GM18873 (cell line): ENCODE measurements around the gene CHCT1.
"Not testable (repeated sequence)": the region's sequence is repeated elsewhere in the genome, so short reads cannot be mapped to it uniquely, and the experiment has no call there.

Experiments
- ATAC-seq: cut with Tn5 transposase; IDR thresholded peaks from one replicate; pipeline ENCODE4 v1.9.1; 2021; ENCODE audit warnings: mild to moderate bottlenecking, moderate library complexity, moderate number of reproducible peaks; ENCODE audit not compliant: unreplicated experiment, low FRiP score

The CHCT1 gene

DNA sequence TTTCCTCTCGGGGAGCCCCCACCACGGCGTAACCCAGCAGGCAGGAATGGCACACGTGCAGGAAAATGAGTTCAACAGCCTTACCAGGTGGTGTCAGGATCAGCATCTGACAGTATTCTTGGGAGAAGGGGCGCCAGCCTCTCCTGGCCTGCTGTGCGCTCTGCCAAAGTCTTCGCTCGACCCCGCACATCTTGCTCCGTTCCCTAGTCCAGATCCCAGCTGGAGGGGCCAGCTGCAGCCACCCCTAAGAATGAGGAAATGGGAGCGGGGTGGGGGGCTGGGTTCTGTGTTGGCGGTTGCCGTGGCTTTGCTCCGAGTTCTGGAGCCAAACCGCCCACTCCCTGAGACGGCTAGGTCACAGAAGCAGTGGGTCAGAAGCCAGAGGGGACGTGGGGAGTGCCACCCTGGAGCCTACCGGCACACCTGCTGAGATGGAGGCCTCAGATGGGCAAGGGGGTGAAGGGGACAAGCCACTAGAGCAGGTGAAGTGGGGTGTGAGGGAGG is at the start of gene CHCT1:
CHCT1 (plus strand) TSS at position 328 of the 504 bp plus-strand sequence; CDS start at position 432, 104 bp downstream.
- ATAC-seq: no peak

DNA sequence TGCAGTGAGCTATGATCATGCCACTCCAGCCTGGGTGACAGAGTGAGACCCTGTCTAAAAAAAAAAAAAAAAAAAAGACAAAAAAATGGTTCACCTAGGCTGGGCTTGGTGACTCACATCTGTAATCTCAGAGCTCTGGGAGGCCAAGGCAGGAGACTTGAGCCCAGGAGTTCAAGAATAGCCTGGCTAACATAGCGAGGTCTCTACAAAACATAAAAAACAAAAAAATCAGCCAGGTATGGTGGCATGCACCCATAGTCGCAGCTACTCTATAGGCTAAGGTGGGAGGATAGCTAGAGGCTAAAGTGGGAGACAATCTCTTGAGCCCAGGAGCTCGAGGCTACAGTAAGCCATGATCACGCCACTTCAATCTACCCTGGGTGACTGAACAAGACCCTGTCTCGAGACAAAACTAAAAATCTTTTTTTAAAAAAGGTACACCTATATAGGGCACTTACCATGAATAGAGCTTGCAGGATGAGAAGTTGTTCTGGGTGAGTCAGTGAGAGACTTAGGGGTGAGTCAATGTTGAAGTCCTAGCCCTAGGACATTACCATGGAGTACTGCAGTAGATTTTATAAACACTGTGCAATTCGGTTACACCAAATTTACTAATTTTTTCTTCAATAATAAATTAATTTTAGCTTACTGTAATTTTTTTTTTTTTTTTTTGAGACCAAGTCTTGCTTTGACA is 49.4 kb upstream of the CHCT1 start:
- ATAC-seq: no peak

DNA sequence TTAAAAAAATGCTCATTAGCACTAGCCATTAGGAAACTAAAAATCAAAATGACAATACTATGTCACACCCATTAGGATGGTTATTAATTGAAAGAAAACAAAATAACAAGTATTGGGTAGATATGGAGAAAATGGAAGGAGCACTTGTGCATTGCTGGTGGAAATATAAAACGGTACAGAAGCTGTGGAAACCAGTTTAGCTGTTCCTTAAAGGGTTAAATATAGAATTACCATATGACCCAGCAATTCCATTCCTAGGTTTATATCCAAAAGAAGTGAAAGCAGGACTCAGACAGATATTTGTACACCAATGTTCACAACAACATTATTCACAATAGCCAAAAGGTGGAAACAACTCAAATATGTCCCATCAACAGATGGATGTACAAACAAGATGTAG is 44.1 kb upstream of the CHCT1 start:
- not testable (repeated sequence) for ATAC-seq

DNA sequence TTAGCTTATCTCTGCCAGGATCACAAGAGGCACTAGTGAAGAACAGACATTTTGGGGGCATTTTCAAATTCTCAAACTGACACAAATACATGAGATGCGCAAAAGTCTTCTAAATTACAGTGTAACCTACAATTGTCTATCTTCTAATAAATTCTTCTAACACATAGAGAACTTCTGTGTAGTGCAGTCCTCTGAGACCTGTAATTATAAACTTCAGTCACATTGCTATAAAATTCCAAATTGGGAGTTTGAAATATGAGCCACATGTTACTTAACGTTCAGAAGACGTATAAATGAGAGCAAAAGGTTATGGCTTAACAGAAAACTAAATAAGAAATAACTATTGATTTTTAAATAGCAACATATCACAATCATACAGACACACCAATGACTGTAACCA is 42.8 kb upstream of the CHCT1 start:
- not testable (repeated sequence) for ATAC-seq

DNA sequence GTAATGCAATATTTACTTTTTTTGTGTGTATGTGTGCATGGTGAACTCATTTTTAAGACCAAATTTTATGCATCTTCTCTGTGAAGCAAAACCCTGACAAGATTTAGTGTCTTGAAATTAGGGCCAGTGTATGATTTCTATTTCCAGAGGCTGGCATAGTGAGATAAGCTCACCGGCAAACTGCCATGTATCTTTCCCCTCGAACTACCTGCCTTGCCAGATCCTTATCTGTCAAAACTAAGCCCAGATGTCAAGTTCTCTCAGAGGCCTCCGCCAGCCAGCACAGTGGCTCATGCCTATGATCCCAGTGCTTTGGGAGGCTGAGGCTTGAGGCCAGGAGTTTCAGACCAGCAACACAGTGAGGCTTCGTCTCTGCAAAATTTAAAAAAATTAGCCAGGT is 40.3 kb upstream of the CHCT1 start:
- ATAC-seq: no peak

DNA sequence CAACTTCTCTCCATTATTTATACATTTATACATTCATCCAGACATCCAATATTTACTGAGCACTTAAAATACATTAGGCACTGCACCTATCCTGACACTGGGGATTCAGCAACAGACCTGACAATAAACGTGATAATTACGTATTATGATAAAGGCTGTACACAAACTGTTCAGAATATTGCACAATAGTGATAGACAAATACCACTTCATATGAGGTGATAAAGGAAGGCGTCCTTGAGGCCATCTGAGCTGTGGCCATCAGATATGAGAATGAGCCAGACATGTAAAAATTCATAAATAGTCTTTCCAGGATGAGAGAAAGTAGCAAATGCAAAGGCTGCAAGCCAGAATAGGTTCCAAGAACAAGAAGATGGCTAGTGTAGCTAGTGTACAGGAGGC is 38.9 kb upstream of the CHCT1 start:
- no peak for ATAC-seq

DNA sequence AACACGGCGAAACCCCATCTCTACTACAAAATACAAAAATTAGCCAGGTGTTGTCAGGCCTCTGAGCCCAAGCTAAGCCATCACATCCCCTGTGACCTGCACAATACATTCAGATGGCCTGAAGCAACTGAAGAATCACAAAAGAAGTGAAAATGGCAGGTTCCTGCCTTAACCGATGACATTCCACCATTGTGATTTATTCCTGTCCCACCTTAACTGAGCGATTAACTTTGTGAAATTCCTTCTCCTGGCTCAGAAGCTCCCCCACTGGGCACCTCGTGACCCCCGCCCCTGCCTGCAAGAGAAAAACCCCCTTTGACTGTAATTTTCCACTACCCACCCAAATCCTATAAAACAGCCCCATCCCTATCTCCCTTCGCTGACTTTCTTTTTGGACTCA is 37.4 kb upstream of the CHCT1 start:
- ATAC-seq: not testable (repeated sequence)

DNA sequence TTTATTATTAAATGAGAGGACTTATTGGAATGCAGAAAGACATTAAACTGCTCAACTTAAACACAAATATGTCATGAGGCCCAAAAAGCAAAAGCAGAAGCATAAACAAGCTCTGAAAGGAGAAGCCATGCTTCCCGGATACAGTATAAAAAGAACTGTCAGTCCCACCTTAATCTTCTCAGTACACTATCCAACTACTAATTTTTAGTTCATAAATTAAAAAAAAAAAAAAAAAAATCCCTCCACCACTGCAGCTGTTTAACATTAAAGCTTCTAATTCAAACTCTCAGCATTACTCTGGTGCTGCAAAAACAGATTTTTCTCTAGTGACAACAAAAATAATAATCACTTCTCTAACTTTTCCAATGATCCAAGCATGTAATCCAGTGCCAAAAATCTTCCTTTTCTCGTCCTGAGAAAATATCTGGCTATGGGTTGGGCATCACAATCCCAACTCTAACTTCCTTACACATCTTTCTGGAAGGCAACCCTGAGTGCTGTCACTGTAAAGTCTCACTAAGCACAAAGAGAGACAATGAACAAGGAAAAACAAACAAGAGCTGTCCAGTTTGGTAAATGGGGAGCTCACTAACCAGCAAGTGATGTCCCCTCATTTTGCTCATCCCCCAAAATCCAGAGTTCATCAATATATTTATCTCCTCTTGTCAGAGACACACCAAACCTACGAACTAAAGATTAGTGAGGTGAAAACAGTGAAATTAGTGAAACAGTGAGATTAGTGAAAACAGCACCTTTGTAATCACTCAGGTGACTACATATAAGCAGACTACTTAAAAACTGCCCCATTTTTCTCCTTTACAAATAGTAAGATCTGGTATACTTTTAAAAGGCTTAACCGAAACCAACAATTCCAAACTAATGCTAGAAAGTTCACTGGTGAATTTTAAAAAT is 35.9 kb upstream of the CHCT1 start:
- ATAC-seq: no peak

DNA sequence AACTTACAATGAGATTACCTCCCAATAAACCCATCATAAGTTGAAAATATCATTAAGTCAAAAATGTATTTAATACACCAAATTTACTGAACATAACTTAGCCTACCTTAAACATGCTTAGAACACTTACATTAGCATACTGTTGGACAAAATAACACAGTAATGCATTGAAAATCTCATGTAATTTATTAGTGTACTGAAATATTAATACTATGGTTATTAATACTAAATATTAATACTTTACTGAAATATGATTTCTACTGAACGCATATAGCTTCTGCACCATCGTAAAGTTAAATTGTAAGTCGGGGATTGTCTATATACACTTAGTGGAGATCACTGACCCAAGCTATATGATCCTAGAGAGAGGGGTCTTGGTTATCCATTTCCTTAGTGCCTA is 34.6 kb upstream of the CHCT1 start:
- ATAC-seq: no peak

DNA sequence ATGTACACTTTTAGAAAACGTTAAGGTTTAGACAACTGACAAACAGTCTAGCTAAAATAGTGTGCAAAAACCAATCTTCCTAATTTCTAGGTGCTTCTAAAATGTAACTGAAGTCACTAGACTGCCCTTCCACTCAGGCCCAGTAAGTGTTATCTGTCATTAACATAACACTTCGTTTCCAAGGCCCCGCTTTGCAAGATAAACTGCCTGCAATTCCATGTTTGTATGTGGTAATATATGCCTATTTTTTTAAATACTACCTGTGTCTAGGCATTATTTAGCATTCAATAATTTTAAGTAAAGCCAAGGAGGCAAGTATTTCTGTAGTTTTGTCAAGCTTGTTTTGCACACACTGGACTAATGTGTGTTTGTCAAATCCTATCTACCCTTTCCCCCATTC is 33.5 kb upstream of the CHCT1 start:
- ATAC-seq: no peak

DNA sequence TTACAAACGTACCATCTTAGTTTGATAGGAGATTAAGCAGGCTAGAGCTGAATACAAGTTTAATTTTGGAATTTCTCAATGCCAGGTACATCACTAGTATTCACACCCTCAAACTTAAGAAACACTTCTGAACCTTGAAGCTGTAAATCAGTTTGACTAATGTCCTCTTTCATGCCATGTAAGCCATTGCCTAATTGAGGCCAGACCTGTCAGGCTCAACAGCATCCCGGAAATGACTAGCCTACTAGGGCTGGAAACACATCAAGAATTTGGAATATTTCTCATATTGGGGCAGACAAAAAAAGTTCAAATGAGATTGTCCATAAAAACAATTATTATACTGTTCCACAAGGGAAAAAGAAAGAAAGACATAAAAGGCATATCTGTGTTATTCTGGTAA is 32.1 kb upstream of the CHCT1 start:
- ATAC-seq: no peak

DNA sequence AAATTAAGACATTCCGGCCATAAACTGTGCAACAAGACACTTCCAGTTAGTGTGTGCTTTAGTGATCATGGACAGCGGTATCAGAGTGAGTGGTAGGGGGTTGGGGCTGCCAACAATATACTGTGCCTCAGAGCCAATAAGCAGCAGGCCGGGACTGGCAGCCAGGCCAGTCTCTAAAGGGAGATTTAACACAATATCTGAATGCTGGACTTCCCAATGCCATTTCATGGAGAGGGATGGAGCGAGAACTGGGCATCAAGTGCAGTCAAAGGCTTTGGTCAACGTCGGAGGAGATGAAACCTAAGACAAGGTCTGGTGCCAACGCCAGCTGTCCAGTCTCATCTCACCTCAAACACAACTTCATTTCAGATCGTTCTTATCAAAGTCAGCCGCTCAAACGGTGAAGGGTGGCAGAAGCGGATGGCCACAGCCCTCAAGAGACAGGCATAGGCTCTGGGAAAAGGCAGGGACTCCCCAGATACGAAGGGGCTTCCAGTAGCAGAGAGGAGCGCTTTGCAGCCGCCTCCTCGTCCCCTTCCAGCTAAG is 31.3 kb upstream of the CHCT1 start:
- ATAC-seq: no peak

DNA sequence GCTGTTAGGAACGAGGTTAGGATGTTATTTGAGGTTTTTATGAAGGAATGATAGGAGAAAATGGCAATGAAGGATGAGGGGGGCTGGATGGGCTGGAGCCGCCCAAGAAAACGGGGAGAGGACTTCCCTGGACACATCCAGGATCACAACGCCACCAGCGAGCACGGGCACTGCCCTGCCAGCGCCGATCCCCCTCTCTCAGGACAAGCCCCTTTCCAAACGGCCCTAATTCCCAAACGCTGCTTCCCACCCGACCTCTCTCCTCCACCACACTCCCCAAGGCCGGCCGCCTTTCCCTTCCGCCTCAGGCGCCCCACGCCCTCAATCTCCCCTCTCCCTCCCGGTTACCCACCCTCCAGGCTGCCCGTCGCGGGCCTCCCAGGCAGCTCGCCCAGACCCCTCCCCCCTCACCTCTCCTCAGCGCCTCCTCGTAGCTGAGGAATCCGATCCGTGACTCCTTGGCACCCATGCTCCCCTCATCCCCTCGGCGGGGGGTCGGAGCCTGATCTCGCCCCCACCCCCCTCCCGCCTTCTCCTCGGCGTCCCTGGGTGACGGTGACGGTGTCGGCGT is 30.7 kb upstream of the CHCT1 start:
- no peak for ATAC-seq

DNA sequence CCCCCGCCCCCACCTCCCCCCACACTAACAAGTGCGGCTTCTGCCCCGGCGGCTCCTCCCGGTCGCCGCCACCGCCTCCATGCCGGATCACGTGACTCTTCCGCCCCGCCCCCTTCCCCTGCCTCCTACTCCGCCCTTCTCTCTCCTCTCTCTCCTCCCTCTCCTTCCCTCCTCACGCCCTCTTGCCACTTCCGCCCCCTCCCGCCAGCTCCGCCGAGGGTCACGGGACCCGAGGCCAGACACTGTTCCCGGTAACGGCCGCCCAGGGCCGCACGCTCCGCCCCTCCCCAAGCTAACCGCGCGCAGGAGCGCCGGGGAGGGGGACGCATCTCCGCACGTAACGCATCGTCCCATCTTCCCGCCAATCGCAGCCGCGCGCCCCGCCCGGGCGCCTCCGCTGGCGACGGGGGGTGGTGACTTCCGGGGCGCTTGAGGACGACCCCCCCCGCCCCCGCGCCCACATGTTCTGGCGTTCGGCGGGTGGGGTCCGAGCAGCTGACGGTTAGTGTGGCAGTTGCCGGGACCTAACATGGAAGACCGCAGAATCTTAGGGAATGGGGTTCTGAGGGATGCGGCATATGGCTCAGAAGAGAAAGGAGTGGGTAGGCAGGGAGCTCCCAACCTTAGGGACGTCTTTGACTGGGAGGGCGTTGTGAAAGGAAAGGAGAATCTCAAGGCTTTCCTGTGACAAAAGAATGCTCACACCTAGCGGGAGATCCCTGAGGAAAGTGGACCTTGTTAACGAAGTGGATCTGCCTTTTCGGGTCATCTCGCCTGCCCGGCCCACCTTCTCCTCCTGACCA is 30.0 kb upstream of the CHCT1 start, which contains the start of gene USP32:
USP32 (minus strand) TSS at position 92 of the 803 bp plus-strand sequence. CDS start 194 bp downstream, outside the sequence.
- peak; percentile 75 for ATAC-seq

DNA sequence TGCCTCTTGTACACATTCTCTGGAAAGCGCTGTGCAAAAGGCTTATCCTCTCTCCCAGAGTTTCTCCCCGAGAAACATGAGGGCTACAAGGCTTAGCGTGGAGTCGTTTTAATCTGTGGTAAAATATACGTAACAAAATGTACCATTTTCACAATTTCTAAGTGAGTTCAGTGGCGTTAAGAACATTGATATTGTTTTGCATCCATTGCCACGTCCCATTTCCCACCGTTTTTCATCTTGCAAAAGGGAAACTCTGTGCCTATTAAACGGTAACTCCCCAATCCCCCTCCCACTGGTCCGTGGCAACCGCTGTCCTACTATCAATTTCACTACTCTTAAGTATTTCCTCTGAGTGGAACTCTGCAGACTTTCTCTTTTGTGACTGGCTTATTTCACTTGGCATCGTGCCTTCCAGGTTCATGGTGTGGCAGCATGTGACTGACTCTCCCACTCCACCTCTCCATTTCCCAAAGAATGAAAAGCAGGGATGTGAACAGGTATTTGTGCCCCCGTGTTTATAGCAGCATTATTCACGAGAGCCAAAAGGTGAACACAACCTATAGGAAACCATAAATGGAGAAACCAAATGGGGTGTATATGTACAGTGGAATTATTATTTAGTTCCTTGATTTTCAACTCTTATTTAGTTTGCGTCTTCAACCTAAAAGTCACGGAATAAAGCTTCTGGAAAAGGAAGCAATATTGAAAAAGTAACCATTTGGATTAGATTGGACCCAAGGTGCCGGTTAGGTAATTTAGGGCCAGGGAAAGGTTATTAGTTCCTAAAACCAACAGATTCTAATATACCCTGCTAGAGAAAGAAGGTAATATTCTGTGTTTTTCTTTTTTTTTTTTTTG is 29.2 kb upstream of the CHCT1 start:
- no peak for ATAC-seq

DNA sequence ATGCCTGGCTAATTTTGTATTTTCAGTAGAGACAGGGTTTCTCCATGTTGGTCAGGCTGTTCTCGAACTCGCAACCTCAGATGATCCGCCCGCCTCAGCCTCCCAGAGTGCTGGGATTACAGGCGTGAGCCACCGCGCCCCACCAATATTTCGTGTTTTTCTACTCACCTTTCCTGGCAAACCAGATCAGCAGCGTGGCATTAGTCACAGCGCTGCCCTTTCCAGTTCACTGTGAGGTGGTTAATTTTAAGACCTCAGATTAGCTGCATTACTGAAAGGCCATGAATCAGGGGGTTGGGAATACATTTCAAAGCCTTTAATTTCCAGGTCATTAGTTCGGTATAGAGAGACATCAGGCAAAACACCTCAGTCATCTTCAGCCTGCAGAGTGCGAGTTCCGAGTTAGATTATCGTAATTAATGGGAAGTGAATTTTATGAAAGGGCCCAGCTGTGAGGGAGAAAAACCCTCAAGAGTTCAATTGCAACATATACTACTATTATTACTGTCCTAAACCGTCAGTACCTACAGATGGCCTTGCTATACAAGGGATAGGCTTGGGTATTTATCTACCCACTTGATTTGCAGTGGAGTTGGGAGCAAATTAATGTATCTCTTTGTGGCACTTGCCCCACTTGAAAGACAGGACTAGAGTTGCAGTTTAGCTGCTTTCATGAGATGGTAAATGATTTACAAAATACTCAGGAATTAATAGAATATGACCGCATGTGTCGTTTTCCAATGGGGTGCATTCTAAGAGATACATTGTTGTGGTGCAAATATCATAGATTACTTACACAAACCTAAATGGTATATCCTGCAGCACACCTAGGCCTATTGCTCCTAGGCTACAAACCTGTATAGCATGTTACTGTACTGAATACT is 28.2 kb upstream of the CHCT1 start:
- no peak for ATAC-seq

DNA sequence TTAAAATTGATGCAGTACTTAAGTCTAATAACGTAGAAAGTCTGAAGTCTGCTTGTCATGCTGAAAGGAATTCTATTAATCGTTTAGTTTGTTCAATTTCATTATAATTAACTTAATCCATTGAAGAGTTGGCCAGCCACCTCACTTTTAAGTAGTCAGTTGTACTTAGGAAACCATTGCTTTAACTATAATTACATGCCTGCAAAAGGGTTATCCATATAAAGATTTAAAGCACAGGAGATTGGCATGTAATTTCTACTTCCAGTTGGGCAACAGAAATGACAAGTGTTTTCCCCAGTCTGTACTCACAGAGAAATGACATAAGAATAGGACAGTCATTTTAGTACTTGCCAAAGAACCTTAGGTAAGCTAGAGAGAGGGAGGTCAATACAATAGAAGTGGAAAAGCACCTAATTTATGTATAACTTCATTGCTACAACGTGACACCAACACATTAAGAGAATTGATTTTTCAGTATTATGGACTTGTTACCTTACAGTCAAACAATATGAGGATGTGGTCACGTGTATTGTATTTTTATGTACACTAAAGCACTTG is 26.7 kb upstream of the CHCT1 start:
- no peak for ATAC-seq

DNA sequence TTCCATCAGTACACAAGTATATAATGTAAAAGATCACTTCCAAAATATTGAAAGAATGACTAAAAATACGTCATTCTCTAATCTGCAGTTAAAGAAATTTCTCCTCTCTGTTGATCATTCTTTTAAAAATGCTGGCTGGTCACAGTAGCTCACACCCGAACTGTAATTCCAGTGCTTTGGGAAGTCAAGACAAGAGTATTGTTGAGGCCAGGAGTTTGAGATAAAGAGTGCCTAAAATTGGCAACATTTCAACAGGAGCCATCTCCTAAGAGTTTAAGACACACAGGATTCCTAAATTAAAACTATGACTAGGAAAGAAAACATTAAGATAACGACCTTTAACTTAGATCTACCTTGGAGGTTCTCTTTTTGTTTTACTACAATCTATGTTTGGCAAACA is 25.9 kb upstream of the CHCT1 start:
- no peak for ATAC-seq
